Body of pancreas (tissue), 4 donors: ENCODE measurements around the gene NBEA. TPM values are rescaled to one million over a fixed set of nuclear protein-coding genes. Genes with fewer than 3 reads are reported as not detected.
A peak's percentile ranks its signal among the peaks of the same experiment; 100 is the strongest.

Experiments used
- ATAC-seq: fragments of 150-250 bp; one replicate; pipeline ENCODE4 v1.9.1; 2016
- DNase-seq, 4 donors: peaks; one replicate each; pipeline ENCODE4 v3.0.0-alpha.2; 2019
- H3K27ac ChIP-seq, 4 donors: fragments of 200-600 bp; sonication (generic); 1 replicate in 3 of 4; 2 replicates in 1 of 4; pipeline versions ENCODE4 v1.5.1 to v1.6.1; 2016 to 2019; ENCODE audit warnings: mild to moderate bottlenecking in 1 of 4, mixed read lengths in 1 of 4, moderate library complexity in 1 of 4
- H3K27me3 ChIP-seq, 2 donors: fragments of 200-600 bp; sonication (generic); one replicate each; pipeline ENCODE4 v1.6.0; 2016; ENCODE audit warnings: mild to moderate bottlenecking in 1 of 2
- H3K36me3 ChIP-seq, 2 donors: fragments of 200-600 bp; sonication (generic); replicated peaks in 1 of 2; 2 replicates each; pipeline ENCODE4 v1.5.1; 2016; ENCODE audit warnings: low read depth in 2 of 2; ENCODE audit not compliant: insufficient read depth in 1 of 2
- H3K4me1 ChIP-seq: fragments of 200-600 bp; sonication (generic); one replicate; pipeline ENCODE4 v1.6.0; 2016
- H3K4me3 ChIP-seq, 2 donors: fragments of 200-600 bp; sonication (generic); 1 replicate in 1 of 2; 2 replicates in 1 of 2; pipeline ENCODE4 v1.5.1; 2016 to 2019
- H3K9me3 ChIP-seq, 3 donors: fragments of 200-600 bp; sonication (generic); 1 replicate in 2 of 3; 2 replicates in 1 of 3; pipeline ENCODE4 v1.5.1; 2016
- POLR2A ChIP-seq, 3 donors: fragments of 450-650 bp; IDR thresholded peaks; one replicate each; pipeline ENCODE4 v1.6.1; 2016; ENCODE audit warnings: antibody characterized with exemption in 3 of 3, mild to moderate bottlenecking in 2 of 3
- WGBS, 2 donors: methylation state at CpG; one replicate each; pipeline ENCODE4 v1.1.5; 2017; 5-methylcytosine and 5-hydroxymethylcytosine counted together
- intact Hi-C: fragments of 100-400 bp; cut with DNase I; formaldehyde crosslinking; loops from one replicate; pipeline ENCODE4 v1.15.1; 2023
- total RNA-seq, 2 donors: library from RNA; depleted of rRNA; stranded (reverse); fragments of >200 nt; gene quantifications; one replicate each; pipeline ENCODE4 v1.1.0, GENCODE V29; 2016
- TF ChIP-seq, protein P1 (sequence below), 7 experiments: fragments of 450-650 bp in 4 of 7; fragments of 200-600 bp in 3 of 7; sonication (generic) in 3 of 7; IDR thresholded peaks; one replicate each; pipeline ENCODE4 v1.5.1; 2016 to 2019; ENCODE audit warnings: antibody characterized with exemption in 7 of 7

Gene NBEA
- total RNA-seq, 2 donors from 2014 or later = 9.6 to 19.1 TPM

DNA sequence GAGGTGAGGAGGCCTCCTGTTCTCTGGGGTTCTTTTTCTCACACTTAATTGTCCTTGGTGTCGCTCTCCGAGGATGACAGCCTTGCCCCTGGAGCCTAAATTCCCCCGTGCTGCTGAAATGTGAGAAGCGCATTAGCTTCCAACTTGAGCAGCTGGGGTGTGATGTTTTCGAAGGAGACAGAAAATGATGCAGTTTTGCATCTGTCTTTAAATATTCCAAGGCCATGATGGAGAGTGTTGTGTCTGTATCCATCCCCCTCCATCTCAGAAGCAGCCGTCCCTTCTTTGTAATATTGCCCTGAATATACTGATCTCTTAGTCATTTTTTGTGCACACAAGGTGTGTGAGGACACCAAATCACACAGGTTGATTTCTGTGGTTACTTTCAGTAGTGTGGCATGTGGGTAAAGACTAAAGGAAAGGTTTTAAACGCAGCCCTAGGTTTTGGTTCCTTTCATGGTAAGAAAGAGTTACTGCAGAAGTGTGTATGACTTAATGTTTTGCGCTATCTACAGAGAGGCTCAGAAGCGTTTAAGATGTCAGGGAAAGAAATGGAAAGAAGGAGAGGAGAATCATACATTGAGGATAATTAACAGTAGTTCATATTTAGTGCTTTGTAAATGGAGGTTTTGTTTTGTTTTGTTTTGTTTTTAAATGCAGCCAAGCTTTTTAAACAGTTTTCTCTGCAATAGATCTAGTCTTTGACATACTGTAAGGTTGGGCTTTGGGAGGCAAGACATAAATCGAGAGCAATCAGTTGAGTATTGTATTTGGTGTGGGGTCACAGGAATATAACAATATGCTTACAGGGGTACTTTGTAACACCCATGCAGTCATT is 1.6 kb downstream of the NBEA start:
- H3K9me3 ChIP-seq = no peaks in the 10 kb centered on the region
- 12 to 22% methylated on average over 10 of the region's 10 CpGs for WGBS, 2 donors
- intact Hi-C loops = no loop called here
- peaks cover 10% of the 10 kb centered on the region for H3K4me1 ChIP-seq
- TF ChIP-seq, protein P1, sequence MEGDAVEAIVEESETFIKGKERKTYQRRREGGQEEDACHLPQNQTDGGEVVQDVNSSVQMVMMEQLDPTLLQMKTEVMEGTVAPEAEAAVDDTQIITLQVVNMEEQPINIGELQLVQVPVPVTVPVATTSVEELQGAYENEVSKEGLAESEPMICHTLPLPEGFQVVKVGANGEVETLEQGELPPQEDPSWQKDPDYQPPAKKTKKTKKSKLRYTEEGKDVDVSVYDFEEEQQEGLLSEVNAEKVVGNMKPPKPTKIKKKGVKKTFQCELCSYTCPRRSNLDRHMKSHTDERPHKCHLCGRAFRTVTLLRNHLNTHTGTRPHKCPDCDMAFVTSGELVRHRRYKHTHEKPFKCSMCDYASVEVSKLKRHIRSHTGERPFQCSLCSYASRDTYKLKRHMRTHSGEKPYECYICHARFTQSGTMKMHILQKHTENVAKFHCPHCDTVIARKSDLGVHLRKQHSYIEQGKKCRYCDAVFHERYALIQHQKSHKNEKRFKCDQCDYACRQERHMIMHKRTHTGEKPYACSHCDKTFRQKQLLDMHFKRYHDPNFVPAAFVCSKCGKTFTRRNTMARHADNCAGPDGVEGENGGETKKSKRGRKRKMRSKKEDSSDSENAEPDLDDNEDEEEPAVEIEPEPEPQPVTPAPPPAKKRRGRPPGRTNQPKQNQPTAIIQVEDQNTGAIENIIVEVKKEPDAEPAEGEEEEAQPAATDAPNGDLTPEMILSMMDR (IDR thresholded peaks at IDR 0.05) = no peak
- TF ChIP-seq POLR2A (IDR thresholded peaks at IDR 0.05) = no peak
- ATAC-seq (no peak), DNase-seq (no peak)
- H3K36me3 ChIP-seq = no peaks in the 10 kb centered on the region
- H3K27me3 ChIP-seq = no peaks in the 10 kb centered on the region
- peak overlapping the region in 3 of 4 donors; percentile 82 to 90 (median 89) for H3K27ac ChIP-seq
- H3K4me3 ChIP-seq = peak overlapping the region; percentile 86 to 99

DNA sequence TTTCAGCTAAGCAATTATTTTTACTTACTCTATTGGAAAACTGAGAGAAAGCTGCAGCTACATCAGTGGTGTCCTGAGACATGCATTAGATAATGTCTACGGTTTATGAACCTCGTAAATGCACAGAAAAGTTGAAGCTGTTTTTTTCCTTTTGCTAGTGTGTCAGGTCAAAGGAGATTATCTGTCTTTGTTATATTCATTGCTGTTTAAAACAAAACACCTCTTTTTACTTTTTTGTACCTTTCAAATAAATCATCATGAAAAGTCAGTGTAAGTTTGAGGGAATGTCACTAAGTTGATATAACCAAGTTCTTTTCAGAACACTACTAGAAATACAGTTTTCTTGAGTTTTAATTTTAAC is 2.2 kb downstream of the NBEA start:
- 77 to 83% methylated on average over 2 of the region's 2 CpGs for WGBS, 2 donors
- TF ChIP-seq, protein P1 (IDR thresholded peaks at IDR 0.05) = no peak
- TF ChIP-seq POLR2A (IDR thresholded peaks at IDR 0.05) = no peak
- Histone ChIP-seq H3K36me3 (no peaks in the 10 kb centered on the region), H3K4me1 (peaks cover 10% of the 10 kb centered on the region), H3K27ac (no peak overlapping the region), H3K27me3 (no peaks in the 10 kb centered on the region), H3K4me3 (no peak overlapping the region), H3K9me3 (no peaks in the 10 kb centered on the region)
- ATAC-seq = no peak
- no peak for DNase-seq
- intact Hi-C loops = no loop called here

DNA sequence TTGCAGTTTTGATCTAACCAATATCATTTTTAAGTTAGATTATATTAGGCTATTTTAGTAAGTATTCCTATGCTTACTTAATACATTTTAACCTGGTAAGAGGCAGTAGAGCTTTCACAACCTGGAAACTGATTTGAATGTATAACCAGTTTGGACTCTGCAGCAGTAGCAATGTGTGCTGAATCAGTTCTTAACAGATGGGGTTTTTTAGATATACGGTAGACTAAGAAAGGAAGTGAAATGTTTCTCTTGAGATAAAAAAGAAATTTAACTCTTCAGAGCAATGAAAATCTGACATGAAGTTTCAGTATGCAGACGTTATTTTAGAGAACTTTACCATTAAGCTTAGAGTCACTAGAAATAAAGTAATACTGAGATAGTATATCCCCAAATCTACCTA is 2.7 kb downstream of the NBEA start:
- H3K27ac ChIP-seq = no peak overlapping the region
- H3K36me3 ChIP-seq = no peaks in the 10 kb centered on the region
- DNase-seq (no peak), ATAC-seq (no peak)
- H3K4me3 ChIP-seq = no peak overlapping the region
- intact Hi-C loops = no loop called here
- 14 to 19% methylated on average over 2 of the region's 2 CpGs for WGBS, 2 donors
- H3K27me3 ChIP-seq = no peaks in the 10 kb centered on the region
- no peaks in the 10 kb centered on the region for H3K9me3 ChIP-seq
- H3K4me1 ChIP-seq = peaks cover 10% of the 10 kb centered on the region
- TF ChIP-seq POLR2A (IDR thresholded peaks at IDR 0.05) = no peak
- TF ChIP-seq, protein P1 (IDR thresholded peaks at IDR 0.05) = no peak

DNA sequence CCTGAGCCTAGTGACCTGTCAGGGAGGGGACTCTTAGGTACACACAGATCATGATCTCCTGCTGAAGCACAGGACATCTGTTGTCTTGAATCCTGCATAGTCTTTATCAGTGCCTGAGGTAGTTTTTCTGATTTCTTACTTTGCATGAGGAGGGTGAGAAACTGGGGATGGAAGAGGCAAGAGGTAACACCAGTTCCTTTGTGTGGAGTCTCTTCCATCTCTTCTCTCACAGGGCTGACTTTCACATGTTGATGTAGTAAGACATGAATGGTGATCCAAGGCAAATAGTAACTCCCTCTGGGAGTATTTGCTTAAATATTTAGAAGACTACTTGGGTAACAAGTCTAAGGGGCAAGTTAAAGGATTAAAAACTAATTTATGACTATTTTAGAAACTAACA is 9.5 kb downstream of the NBEA start:
- TF ChIP-seq POLR2A (IDR thresholded peaks at IDR 0.05) = no peak
- TF ChIP-seq, protein P1 (IDR thresholded peaks at IDR 0.05) = no peak
- H3K27me3 ChIP-seq = no peaks in the 10 kb centered on the region
- ATAC-seq (no peak), DNase-seq (no peak)
- H3K4me1 ChIP-seq = no peaks in the 10 kb centered on the region
- no peak overlapping the region for H3K4me3 ChIP-seq
- H3K9me3 ChIP-seq = no peaks in the 10 kb centered on the region
- intact Hi-C loops = no loop called here
- no peaks in the 10 kb centered on the region for H3K36me3 ChIP-seq
- no peak overlapping the region for H3K27ac ChIP-seq

DNA sequence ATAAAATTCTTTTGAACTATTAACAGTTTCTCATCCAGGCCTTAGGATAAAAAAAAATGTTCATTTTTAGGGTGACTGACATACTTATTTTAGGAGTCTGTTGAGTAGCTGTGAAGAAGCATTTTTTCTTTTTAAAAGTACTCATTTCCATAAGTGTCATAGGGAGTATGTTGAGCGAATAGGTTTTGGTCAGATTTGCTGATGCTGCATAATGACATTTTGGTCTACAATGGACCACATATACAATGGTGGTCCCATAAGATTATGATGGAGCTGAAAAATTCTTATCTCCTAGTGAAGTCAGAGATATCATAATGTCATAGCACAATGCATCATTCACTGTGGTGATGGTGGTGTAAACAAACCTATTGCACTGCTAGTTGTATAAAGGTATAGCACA is 17.4 kb downstream of the NBEA start:
- no peak for ATAC-seq
- no peaks in the 10 kb centered on the region for H3K4me1 ChIP-seq
- no peak overlapping the region for H3K4me3 ChIP-seq
- TF ChIP-seq, protein P1 (IDR thresholded peaks at IDR 0.05) = no peak
- no peak for TF ChIP-seq POLR2A (IDR thresholded peaks at IDR 0.05)
- WGBS, 2 donors = 97 to 100% methylated on average over 1 of the region's 1 CpG
- H3K36me3 ChIP-seq = no peaks in the 10 kb centered on the region
- no peak overlapping the region for H3K27ac ChIP-seq
- H3K9me3 ChIP-seq = no peaks in the 10 kb centered on the region
- no peaks in the 10 kb centered on the region for H3K27me3 ChIP-seq
- intact Hi-C loops = no loop called here
- DNase-seq = no peak
